Globus pallidus (tissue), 1 donor: ENCODE data around the gene WDR12.
"Not testable (repeated sequence)": the region's sequence is repeated elsewhere in the genome, so short reads cannot be mapped to it uniquely, and the experiment has no call there.

Experiments used
- DNase-seq: peaks from one replicate; pipeline ENCODE4 v3.0.0-alpha.2; 2015; ENCODE audit warnings: low spot score

The WDR12 gene

GRCh38 chr2:202883987-202884675 lies 27.3 kb downstream of the WDR12 start:
- DNase-seq = no peak

DNA sequence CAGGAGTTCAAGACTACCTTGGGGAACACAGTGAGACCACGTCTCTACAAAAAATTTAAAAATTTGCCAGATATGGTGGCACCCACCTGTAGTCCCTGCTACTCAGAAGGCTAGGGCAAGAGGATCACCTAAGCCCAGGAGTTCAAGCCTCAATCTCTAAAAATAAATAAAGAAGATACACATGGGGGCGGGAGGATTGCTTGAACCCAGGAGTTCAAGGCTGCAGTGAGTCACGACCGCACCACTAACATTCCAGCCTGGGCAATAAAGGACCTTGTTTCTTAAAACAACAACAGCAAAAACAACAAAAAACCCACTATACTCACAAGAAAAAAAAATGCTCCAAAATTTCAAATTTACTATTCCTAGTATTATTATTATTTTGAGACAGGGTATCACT lies 29.9 kb downstream of the WDR12 start:
- no peak for DNase-seq

DNA sequence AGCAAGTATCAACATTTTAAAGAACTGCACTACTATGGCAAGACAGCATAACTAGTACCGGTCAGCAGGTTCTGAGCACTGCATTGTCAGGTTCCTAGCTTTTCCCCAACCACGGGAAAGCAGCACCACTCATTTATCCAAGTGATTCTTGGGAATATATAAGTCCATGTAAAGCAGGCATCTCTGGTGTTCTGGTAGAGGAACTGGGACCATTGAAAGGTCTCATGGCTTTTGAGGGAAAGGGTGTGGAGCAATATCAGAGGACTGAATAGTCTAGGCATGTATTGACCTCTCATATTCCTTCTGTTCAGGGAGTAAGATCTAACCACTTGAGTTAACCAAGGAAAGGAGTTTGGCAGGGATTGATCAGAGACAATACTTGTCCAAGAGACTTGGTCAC lies 33.8 kb downstream of the WDR12 start:
- no peak for DNase-seq

DNA sequence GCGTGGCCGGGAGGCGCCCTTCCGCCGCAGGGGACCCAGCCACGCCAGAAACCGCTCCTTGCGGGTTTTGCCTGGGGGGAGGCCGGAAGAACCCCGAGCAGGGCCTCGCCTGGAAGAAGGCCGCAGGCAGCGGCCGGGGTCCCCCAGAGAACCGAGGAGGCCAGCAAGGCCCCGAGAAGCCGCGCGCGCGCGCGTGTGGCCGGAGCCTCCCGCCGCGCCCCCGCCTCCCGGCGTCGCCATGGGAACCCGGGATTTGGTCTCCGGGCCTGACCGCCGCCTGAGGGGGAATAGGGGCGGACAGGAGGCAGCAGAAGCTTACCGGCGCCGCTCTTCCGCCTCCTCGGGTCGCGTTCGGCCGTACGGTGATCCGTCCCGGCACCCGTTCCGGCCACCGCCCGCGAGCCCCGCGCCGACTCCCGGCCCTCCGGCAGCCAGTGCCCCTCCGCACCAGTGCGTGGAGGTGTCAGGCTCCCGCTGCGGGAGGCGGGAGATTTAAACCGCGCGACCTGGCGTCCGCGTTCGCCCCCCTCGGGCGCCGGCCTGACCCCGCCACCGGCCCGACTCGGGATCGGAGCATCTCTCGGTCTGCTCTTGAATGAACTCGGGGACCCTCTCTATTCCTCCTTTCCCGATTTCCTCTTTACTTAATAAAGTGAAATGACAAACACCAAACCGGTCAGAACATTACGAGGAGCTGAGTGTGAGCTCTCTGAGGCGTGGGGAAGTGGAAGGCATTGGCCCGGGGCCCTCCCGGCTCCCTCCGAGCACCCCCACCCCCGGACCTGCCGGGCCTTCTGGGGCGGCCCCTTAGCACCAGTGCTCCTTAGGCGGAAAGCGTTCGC lies 40.0 kb downstream of the WDR12 start, which contains the start of gene ICA1L:
Gene ICA1L, minus strand, starts transcription at position 467 of the 842 bp plus-strand sequence. CDS start 42,757 bp downstream, outside the sequence.
- DNase-seq = peak; percentile 55

DNA sequence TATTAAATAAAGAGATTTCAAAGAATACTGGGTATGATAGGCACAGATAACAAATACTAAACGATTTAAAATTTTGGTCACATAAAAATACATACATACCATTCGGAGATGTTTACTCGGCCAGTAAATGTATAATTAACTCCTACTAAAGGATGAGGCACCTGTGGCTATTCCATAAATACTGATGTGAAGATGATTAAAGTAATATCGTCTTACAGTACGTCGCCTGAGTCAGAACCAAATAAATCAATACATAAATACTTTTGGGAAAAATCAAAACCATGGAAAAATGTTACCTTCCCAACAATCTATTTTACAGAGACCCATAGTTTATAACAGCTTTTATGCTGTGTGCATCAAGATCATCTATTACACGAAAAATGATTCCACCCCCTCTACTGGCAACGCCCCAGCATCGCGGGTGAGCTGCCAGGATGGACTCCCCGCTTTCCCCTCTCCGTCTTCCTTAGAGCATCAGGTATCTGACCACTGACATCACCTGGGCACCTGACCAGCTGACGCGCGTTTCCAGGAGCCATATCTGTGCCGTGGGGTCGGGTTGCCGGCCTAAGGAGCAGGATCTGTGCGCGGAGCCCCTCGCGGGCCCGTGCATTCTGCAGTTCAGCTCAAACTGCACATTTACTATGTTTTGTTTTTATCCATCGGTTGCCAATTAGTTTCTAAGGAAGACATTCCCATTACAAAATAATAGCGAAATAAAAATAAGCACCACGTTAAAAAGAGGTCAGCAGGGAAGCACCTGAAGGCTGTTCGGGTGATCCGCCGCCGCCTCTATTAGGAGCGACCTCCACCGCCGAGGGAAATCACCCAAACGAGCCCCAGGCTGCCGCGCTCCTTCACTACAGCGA lies 40.8 kb downstream of the WDR12 start:
- DNase-seq = peak; percentile 37

GRCh38 chr2:202861987-202862386 lies 49.5 kb downstream of the WDR12 start:
- no peak for DNase-seq

GRCh38 chr2:202858601-202859000 lies 52.9 kb downstream of the WDR12 start:
- no peak for DNase-seq

DNA sequence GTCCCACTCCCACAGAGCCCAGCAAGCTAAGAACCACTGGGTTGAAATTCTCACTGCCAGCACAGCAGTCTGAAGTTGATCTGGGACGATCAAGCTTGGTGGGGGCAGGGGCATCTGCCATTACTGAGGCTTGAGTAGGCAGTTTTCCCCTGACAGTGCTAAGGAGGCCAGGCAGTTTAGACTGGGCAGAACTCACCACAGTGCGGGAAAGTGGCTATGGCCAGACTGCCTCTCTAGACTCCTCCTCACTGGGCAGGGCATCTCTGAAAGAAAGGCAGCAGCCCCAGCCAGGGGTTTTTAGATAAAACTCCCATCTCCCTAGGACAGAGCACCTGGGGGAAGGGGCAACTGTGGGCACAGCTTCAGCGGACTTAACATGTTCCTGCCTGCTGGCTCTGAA lies 62.1 kb downstream of the WDR12 start:
- not testable (repeated sequence) for DNase-seq

DNA sequence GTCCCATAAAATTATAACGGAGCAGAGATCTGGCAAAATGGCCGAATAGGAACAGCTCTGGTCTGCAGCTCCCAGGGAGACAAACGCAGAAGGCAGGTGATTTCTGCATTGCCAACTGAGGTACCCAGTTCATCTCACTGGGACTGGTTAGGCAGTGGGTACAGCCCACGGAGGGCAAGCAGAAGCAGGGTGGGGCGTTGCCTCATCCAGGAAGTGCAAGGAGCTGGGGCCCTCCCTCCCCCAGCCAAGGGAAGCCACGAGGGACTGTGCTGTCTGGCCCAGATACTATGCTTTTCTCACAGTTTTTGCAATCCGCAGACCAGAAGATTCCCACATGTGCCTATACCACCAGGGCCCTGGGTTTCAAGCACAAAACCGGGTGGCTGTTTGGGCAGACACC lies 62.7 kb downstream of the WDR12 start:
- no peak for DNase-seq

DNA sequence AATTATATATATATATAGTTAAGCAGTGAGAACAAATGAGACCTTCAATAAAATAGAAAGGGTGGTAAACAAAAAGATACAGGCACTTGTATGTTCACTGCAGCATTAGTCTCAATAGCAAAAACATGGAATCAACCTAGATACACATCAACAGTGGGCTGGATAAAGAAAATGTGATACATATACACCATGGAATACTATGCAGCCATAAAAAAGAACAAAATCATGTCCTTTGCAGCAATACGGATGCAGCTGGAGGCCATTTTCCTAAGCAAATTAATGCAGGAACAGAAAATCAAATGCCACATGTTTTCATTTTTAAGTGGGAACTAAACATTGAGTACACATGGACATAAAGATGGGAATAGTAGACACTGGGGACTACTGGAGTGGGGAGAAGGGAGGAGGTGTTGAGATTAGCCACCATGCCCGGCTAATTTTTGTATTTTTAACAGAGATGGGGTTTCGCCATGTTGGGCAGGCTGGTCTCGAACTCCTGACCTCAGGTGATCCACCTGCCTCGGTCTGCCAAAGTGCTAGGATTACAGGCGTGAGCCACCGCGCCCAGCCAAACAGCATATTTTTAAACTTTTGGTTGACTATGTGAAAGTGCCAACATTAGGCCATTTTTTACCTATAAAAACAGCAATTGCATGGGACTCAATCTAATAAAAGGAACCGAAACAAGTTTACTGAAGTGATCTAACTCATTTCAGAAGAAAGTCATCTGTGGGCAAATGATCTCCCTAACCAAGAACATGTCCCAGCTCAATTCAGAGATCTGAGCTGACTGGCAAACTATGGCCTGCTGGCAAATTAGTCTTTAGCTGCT lies 63.6 kb downstream of the WDR12 start:
- no peak for DNase-seq

- DNase-seq = no peak
Observed at GRCh38 chr2:202844656-202845055, 66.8 kb downstream of the WDR12 start.

GRCh38 chr2:202842690-202843089 lies 68.8 kb downstream of the WDR12 start:
- DNase-seq = no peak

DNA sequence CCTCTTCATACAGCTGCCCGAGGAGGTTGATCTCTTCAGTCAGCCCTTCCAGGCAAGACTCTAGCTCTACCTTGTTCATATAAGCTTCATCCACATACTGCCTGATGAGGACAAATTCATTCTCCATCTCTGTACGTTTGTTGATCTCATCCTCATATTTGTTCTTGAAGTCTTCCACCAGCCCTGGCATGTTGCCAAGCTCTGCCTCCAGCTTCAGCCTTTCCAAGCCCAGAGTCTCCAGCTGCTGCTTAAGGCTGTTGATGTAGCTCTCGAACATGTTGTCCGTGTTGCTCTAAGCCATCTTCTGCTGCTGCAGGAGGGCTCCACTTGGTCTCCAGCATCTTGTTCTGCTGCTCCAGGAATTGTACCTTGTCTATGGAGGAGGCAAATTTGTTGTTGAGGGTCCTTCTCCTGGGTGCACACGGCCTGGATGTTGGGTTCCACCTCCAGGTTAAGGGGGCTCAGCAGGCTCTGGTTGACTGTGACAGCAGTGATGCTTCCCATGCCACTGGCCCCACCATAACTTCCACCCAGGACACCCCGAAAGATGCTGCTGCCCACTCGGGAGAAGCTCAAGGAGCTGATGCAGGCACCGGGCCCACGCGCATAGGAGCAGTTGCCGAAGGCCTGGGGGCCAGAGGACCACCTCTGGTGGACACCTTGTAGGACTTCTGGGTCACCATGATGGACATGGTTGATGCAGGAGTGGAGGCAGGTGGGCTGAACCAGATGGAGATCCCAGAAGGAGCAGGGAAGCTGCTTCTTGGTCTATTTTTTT lies 70.2 kb downstream of the WDR12 start:
- no peak for DNase-seq

DNA sequence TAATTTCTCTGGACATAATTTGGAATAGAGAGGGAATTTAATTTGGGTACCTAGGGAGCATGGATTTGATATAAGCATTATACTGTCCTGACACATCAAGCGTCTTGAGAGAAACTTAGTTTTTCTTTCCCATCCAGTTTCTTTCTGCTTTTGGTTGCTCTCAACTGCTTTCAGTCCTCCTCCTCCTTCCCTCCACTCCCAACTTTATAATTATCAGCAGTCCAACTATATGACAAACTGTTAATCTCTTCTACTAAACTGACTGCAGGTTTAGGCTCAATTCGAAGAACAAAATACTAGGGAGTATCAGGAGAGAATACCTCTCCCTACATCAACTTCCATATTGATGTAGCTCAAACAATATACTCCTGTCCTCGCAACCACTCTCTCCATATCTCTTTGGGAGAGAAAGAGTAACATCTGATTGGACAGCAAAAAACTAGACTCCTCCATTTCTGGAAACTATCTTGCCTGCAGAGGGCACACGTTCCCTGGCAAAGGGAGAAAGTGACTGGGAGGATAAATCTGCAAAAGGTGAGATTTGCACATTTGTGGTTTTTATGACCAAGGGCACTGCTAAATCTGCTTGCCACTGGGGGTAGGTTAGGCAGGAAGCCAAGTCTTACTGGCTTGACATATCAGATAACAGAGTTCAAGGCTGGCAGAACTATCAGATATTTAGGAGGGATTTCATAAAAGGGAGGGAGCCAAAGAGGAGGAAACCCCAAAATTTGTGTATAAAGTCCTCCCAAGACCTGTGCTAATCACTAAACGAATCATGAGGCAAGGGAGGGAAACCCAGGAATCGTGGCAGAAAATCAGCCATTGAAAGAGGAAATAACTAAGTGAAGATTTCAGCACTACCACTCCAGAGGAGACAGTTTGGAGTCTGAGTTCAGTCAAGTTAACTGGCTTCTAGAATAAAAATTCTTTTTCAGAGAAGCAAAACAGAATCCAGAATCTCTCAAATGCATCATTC lies 79.9 kb downstream of the WDR12 start:
- peak; percentile 18 for DNase-seq

DNA sequence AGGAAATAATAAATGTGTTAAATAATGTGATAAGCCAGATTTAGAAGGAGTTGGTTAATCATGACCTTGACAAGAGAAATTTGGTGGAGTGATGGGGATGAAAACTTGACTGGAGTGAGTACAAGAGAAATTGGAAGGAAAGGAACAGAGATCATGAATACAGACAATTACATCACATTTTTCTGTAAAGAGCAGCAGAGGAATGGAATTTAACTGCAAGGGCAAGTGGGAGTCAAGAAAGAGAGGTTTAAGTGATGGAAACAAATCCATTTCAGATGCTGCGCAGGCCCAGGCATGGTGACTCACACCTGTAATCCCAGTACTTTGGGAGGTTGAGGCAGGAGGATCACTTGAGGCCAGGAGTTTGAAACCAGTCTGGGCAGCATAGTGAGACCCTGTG lies 86.6 kb downstream of the WDR12 start:
- no peak for DNase-seq
